ENCODE measurements around the gene KRT75.

DNA sequence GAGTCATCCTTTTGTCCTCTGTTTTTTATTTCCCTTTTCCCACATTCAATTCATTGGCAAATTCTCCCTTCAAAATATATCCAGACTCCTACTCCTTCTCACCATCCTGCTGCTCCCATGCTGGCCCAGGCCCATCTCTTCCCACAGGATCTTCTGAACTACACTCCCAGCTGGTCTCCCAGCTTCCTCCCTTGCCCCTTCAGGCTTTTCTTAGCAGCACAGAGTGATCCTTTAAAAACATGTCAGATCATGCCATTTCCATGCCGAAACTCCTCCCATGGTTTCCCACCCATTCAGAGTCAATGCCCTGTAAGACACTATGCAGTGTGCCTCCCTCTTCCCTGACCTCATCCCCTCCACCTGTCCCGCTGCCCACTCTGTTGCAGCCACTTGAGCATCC, 46.3 kb downstream of the KRT75 start:
- TF ChIP-seq EZH2 (IDR thresholded peaks at IDR 0.05; ENCODE audit: borderline replicate concordance, low read depth, low read length, severe bottlenecking), result no peak
- TF ChIP-seq, protein P1, sequence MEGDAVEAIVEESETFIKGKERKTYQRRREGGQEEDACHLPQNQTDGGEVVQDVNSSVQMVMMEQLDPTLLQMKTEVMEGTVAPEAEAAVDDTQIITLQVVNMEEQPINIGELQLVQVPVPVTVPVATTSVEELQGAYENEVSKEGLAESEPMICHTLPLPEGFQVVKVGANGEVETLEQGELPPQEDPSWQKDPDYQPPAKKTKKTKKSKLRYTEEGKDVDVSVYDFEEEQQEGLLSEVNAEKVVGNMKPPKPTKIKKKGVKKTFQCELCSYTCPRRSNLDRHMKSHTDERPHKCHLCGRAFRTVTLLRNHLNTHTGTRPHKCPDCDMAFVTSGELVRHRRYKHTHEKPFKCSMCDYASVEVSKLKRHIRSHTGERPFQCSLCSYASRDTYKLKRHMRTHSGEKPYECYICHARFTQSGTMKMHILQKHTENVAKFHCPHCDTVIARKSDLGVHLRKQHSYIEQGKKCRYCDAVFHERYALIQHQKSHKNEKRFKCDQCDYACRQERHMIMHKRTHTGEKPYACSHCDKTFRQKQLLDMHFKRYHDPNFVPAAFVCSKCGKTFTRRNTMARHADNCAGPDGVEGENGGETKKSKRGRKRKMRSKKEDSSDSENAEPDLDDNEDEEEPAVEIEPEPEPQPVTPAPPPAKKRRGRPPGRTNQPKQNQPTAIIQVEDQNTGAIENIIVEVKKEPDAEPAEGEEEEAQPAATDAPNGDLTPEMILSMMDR (IDR thresholded peaks at IDR 0.05; ENCODE audit: borderline replicate concordance, extremely low read depth, low read length, poor library complexity, severe bottlenecking), result no peak
